ENCODE results near the gene MSL1.

MSL1 gene

DNA sequence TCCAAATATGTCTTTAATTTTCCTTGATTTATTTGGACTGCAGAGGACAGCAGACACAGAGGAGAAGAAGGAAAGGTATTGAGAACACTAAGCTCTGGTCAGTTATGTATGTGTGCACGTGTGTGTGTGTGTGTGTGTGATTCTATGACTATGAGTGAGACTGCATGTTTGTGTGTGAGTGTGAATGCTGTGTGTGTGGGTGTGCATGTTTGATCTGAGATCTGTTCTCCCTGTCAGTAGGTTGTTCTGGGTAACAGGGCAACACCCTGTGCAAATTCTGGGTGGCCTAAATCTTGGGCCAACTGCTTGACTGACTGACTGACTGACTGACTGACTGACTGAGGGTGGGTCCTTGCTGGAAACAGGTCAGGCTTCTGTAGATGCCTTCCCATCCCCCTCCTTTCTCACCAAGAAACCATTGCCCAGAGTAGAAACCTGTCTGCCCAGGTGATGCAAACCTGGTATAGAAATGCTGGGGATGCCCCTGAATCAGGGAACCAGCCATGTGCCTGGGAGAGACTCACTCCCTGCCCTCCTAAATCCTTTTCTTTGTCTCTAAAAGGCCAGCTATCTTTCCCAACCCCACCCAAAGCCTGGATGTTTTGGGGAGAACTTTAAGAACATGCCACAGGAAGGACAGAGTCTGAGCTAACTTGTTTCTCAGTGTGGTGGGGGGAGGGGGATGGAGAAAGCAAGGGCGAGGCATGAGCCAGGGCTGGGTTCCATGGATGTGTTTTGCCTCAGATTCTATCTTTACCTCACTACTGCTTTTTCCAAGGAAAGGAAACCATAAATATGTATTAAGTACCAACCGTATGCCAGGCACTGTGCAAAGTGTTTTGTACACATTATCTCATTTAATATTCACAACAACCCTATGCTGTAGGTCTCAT lies 16.9 kb upstream of the MSL1 start:
- DNase-seq (ENCODE audit: low spot score), result no peak

DNA sequence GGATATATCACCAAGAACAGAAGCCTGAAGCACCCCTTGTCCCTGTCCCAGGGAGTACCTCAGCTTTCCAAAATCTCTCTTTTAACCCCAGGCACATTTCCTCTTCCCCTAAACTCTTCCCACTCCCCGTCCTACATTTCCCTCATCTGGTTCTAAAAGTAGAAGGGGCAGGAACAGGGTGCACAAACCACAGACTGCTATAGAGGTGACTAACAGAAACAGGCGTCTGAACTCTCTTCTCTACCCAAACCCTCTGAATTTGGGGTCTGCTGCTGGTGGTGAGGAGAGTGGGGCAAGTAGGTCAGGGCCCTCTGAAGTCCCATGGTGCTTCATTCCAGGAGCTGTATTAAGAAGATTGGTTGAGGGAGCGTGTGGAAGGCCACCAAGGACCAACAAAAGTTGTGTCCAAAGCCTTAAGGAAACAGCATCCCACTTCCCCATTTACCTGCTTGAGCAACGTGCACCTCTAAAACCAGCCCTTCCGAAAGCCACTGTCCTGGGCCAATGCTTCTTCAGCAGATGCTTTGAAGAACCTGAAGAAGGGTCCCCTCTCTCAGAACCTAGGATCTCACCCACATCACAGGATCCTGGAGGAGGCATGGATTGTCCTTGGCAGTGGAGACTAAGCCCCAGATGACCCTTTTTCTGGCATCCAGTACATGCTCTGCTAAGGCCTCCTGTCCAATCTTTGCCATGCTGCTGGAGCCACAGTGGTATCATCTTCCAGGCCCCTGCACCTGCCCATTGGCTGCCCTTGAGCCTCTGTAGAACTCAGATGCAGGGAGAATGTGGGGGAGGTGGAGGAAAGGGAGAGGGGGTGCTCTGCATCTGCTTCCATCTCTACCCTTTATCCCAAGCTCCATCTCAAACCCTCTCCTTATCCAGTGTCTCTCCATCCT lies 15.7 kb upstream of the MSL1 start:
- DNase-seq (ENCODE audit: low spot score), result no peak

GRCh38 chr17:40106760-40107521 lies 14.8 kb upstream of the MSL1 start:
- no peak for DNase-seq (ENCODE audit: low spot score)

DNA sequence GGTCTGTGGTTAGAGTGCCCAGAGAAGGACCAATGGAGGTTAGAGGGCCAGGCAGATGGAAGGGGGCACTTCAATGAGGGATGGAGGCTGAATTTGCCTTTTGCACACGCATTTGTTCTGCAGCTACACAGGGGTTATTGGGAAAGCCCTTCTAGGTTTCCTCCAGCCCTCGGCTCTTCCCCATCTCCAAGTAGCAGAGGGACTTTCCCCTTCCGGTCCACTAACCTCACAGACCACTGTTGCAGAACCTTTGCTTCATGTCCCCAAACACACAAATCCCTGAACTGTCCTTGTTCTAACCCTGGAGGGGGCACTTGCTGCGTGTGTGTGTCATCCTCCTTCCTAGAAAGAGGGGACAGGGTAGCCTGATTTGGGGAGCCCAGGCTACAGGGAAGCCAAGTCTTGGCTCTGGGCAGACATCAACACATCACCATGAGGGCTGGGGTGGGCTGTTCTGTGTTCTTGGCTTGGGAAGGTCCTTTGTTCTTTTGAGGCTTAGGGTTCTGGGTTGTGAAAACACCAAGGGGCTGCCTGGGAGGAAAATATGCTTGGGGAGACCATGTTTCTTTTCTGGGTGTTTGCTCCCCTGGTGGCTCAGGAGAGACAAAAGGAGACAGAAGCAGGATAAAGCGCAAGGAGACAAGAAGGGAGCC lies 14.1 kb upstream of the MSL1 start:
- DNase-seq (ENCODE audit: low spot score), result peak; percentile 53

GRCh38 chr17:40108970-40109824 lies 12.6 kb upstream of the MSL1 start:
- DNase-seq (ENCODE audit: low spot score), result peak; percentile 49

GRCh38 chr17:40110026-40110845 lies 11.5 kb upstream of the MSL1 start:
- DNase-seq (ENCODE audit: low spot score), result no peak

DNA sequence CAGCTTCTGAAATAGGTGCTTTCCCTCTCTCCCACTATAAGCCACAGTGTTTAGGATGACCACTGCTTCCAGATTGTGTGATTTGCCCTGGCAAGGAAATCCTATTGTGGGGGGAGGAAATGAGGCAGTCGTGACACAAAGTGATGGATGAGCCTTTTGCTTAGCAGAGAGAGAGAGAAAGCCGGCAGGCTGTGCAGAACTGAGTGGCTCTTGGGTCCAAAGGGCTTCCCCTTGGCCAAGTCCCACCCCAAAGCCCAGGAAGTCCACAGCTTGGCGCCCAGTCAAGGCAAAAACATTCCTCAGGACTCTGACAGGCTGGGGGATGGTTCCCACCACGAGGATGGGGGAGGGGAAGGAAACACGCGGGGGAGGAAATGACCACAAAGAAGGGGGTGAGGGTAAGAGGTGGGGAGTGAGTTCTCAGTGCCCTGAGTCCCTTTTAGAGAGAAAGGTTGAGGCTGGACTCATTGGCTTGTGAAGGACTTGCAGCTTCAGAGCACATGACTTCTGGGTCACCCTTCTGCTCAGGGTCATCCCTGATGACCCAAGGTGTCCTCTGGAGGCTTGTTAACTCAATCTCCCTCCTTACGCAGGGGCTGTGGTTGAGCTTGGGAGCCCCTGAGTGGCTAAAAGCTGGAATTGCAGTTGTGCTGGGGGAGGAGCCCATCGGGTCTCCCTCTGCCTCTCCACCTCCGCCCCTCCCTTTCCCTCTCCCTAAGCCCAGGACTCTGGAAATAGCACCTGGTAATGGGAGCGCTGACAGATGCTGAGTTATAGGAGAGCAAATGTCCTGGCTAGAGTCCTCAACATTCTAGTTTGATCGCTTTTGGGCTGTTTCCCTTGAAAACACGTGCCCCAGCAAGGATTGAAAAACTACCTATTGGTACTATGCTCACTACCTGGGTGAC lies 10.3 kb upstream of the MSL1 start:
- DNase-seq (ENCODE audit: low spot score), result peak; percentile 87

DNA sequence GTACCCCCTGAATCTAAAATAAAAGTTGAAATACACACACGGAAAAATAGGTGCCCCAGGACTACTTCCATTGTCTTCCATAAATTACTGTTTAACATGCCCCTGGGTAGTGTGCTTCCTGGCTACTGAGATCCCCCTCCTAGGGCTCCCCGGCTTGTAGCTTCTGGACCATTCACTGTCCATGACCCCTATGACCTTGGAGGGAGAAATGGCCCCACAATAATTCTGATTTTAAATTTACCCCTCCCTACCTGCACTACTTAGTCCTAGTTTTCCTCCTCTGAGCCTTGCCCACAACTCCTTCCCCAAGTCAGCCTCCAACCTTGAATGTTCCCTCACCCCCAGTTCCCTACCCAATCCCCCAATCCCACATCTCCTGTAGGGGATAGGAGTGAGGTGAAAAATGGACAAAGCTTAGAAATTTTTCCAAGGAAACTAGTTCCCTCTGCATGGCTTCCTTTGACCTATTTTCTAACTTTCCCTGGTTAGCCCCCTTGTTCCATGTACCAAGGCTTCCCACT lies 9.5 kb upstream of the MSL1 start:
- DNase-seq (ENCODE audit: low spot score), result no peak

- no peak for DNase-seq (ENCODE audit: low spot score)
Measured at GRCh38 chr17:40112718-40113109, 9.1 kb upstream of the MSL1 start.

DNA sequence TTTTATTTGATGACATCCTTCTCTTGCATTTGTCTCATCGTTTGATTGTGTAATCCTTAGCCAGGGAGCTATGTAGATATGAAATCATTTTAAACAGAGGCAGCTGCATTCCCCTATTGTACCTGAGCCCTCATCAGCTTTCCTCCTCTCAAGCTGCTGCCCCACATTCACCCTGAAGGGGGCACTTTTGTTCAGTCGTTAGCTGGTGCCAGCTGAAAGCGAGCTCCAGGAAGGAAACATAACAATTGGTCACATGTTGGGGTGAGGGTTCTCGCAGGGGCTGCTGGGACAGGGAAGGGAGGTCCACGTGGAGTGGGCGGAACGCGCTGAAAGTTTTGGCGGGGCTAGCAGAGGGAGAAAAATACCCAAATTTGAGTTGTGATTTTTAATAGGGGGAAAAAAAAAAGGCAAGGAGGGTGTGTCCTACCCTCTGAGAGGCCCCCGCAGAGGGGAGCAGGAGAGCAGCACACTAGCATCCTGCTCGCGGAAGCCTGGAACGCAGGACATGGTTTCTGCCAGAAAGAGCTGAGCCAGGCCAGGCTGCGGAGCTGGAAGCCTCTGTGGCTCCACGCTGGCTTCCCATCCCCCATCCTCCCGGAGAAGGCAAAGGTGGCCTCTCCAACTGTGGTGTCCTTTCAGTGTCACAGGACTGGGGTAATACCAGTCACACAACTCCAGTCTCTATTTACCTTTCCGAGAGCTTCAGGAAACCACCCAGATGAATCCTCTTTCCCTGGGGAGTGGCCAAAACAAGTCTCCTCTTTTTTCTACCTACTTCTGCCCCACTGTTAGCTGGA lies 8.5 kb upstream of the MSL1 start:
- peak; percentile 91 for DNase-seq (ENCODE audit: low spot score)

GRCh38 chr17:40113907-40114245 lies 7.9 kb upstream of the MSL1 start:
- no peak for DNase-seq (ENCODE audit: low spot score)

DNA sequence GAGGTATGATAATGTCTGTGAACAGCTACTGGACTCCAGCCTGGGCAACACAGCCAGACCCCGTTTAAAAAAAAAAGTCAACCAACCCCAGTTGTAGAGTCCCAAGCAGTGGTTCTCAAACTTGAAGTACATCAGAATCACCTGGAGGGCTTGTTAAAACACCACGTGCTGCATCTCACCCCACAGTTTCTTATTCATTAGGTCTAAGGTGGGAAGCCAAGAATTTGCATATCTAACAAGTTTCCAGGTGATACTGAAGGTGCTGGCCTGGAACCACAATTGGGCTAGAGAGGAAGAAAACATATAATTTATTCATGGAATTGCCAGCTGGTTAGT lies 6.7 kb upstream of the MSL1 start:
- no peak for DNase-seq (ENCODE audit: low spot score)

GRCh38 chr17:40122136-40122998 lies 596 bp downstream of the MSL1 start:
- DNase-seq (ENCODE audit: low spot score), result peak; percentile 54

DNA sequence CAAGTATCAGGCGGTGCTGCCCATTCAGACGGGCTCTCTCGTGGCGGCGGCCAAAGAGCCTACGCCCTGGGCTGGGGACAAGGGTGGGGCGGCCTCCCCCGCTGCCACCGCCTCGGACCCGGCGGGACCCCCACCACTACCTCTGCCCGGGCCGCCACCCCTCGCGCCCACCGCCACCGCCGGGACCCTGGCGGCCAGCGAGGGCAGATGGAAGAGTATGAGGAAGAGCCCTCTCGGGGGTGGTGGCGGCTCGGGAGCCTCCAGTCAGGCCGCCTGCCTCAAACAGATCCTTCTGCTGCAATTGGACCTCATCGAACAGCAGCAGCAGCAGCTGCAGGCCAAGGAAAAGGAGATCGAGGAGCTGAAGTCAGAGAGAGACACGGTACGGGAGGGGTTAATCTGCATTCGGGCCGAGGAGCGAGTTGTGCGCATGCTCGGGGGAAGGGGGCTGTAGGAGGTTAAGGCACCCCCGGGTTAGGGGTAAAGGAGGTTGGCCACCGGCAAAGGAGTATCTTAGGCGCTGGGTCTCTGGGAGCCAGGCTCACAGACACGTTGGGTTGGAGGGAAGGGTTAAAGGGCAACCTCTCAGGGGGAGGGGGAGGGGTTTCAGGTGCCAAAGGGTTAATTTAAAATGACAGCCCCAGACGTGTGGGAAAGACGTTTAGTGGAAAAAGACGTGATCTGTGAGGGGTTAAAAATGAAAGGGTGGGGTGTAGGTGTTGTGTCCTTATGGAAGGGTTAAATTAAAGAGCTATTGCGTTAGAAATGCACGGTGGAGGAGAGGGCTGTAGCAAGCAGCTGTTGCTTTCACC lies 1.4 kb downstream of the MSL1 start:
- peak; percentile 36 for DNase-seq (ENCODE audit: low spot score)

DNA sequence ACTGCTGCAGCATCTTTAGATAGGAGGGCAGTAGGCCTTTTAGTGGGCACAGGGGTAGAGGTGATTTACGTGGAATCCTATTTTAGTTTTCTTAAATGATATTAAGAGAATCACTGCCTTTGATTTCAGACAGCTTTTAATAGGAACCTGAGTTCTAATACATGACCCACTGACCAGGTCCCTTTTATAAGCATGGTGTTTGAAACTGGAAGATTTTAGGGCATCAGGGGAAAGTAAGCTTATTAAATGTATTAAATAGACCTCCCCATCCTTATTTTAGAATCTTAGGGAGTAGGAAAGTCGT lies 2.0 kb downstream of the MSL1 start:
- no peak for DNase-seq (ENCODE audit: low spot score)

Measured in hematopoietic multipotent progenitor cell treated with erythropoietin and hydrocortisone succinate and interleukin-3 and kit ligand, for 17 days (in vitro differentiated cells).